ENCODE measurements around the gene IVNS1ABP.

GRCh38 chr1:185291652-185292051 is 25.4 kb downstream of the IVNS1ABP start:
- no peak for TF ChIP-seq CTCF (IDR thresholded peaks at IDR 0.05; ENCODE audit: poor library complexity)
- no peak for TF ChIP-seq EZH2phosphoT487 (IDR thresholded peaks at IDR 0.05; ENCODE audit: low read depth, severe bottlenecking, unreplicated experiment)

Measured in hepatocyte (in vitro differentiated cells).